ACHN (cell line): Measurements from ENCODE around the gene PKHD1.

Experiments
- DNase-seq: peaks from one replicate; pipeline ENCODE4 v3.0.0-alpha.2; 2015
- in situ Hi-C: cut with HindIII; loops from 2 replicates; pipeline ENCODE4 v1.10.0; 2017; ENCODE audit warnings: low sequenced_read_pairs, low pct_ligation_motif_present, low pct_unique_long_range_greater_than_20kb

The PKHD1 gene

GRCh38 chr6:51788121-51788520 is 299.3 kb downstream of the PKHD1 start:
- no peak for DNase-seq

GRCh38 chr6:51778666-51779065 is 308.7 kb downstream of the PKHD1 start:
- DNase-seq: no peak
- in situ Hi-C loops: no loop called here

More at GRCh38 chr6:51788121-51788520, 299.3 kb downstream of the PKHD1 start:
- in situ Hi-C loops: no loop called here

- no peak for DNase-seq
- in situ Hi-C loops: no loop called here
Observed at GRCh38 chr6:51777618-51778017, 309.8 kb downstream of the PKHD1 start.

- no peak for DNase-seq
- in situ Hi-C loops: no loop called here
Observed at GRCh38 chr6:51775942-51776860, 311.2 kb downstream of the PKHD1 start.

GRCh38 chr6:51768087-51768486 is 319.3 kb downstream of the PKHD1 start:
- DNase-seq: no peak
- in situ Hi-C loops: no loop called here

- in situ Hi-C loops: no loop called here
Observed at GRCh38 chr6:51765230-51765629, 322.2 kb downstream of the PKHD1 start.

GRCh38 chr6:51753635-51754034 is 333.8 kb downstream of the PKHD1 start:
- in situ Hi-C loops: no loop called here
- DNase-seq: peak; percentile 6

More at GRCh38 chr6:51765230-51765629, 322.2 kb downstream of the PKHD1 start:
- no peak for DNase-seq

GRCh38 chr6:51743999-51744398 is 343.4 kb downstream of the PKHD1 start:
- in situ Hi-C loops: no loop called here
- no peak for DNase-seq

- in situ Hi-C loops: no loop called here
- no peak for DNase-seq
Observed at GRCh38 chr6:51740658-51741057, 346.8 kb downstream of the PKHD1 start.

GRCh38 chr6:51738614-51739013 is 348.8 kb downstream of the PKHD1 start:
- DNase-seq: no peak
- in situ Hi-C loops: no loop called here

GRCh38 chr6:51737580-51738360 is 349.6 kb downstream of the PKHD1 start:
- in situ Hi-C loops: no loop called here
- DNase-seq: no peak

- in situ Hi-C loops: no loop called here
- no peak for DNase-seq
Observed at GRCh38 chr6:51725155-51725554, 362.3 kb downstream of the PKHD1 start.

GRCh38 chr6:51720327-51720726 is 367.1 kb downstream of the PKHD1 start:
- no peak for DNase-seq
- in situ Hi-C loops: no loop called here

GRCh38 chr6:51719297-51719696 is 368.1 kb downstream of the PKHD1 start:
- in situ Hi-C loops: no loop called here
- DNase-seq: no peak

- no peak for DNase-seq
- in situ Hi-C loops: no loop called here
Observed at GRCh38 chr6:51718533-51718932, 368.9 kb downstream of the PKHD1 start.

GRCh38 chr6:51717477-51717876 is 369.9 kb downstream of the PKHD1 start:
- in situ Hi-C loops: no loop called here
- no peak for DNase-seq

GRCh38 chr6:51711876-51712275 is 375.5 kb downstream of the PKHD1 start:
- in situ Hi-C loops: no loop called here
- DNase-seq: no peak

GRCh38 chr6:51706086-51706485 is 381.3 kb downstream of the PKHD1 start:
- DNase-seq: no peak
- in situ Hi-C loops: no loop called here

GRCh38 chr6:51704932-51705540 is 382.4 kb downstream of the PKHD1 start:
- DNase-seq: no peak
- in situ Hi-C loops: no loop called here
